ENCODE measurements around the gene SERPINF2.

Gene SERPINF2

DNA sequence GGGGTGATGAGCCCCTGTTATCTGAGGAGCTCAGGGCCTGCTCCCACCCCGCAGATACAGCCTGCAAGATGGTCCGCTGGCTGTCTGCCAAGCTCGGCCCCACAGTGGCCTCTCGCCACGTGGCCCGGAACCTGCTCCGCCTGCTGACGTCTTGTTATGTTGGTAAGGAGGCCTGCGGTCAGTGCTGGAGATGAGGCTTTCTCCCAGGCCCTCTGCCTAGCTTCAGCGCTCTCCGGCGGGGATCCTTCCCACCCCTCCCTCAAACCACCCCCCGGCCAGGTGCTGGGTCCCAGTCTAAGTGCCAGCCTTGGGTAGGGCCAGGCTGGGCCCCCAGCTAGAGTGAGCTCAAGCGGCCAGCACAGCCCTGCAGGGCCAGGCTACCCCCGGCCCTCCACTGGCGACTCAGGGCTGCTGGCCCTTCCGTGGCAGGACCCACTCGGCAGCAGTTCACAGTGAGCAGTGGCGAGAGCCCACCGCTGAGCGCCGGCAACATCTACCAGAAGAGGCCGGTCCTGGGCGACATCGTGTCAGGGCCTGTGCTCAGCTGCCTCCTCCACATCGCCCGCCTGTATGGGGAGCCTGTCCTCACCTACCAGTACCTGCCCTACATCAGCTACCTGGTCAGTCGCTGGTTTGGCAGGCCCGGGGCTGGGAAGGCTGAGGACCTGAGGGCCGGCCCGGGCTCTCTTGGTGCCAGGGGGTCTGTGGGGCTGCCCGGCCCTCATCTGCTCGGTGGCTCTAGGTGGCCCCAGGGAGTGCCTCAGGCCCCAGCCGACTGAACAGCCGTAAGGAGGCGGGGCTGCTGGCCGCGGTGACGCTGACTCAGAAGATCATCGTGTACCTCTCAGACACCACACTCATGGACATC lies 12.1 kb upstream of the SERPINF2 start:
- no peak for TF ChIP-seq TEAD4 (IDR thresholded peaks at IDR 0.05)

DNA sequence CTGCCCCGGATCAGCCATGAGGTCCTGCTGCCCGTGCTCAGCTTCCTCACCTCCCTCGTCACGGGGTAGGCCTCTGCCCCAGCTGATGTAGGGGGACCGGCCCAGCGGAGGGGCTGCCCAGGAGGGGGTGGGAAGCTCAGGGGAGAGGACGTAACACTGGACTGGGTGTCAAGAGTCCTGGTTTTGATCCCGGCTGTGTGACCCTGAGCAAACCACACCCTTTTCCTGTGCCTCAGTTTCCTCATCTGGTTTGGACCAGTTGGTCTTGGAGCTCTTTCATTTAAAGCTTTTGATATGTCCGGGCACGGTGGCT lies 11.5 kb upstream of the SERPINF2 start:
- TF ChIP-seq CREB1 (IDR thresholded peaks at IDR 0.05; ENCODE audit: low read depth) (no peak), CEBPB (IDR thresholded peaks at IDR 0.05) (no peak), EGR1 (IDR thresholded peaks at IDR 0.05) (no peak)

GRCh38 chr17:1732241-1732832 lies 10.3 kb upstream of the SERPINF2 start:
- TF ChIP-seq FOXM1 (IDR thresholded peaks at IDR 0.05; ENCODE audit: borderline replicate concordance, low read depth): no peak
- no peak for TF ChIP-seq REST (IDR thresholded peaks at IDR 0.05; ENCODE audit: low read depth)
- no peak for TF ChIP-seq TCF12 (IDR thresholded peaks at IDR 0.05; ENCODE audit: low read depth)

DNA sequence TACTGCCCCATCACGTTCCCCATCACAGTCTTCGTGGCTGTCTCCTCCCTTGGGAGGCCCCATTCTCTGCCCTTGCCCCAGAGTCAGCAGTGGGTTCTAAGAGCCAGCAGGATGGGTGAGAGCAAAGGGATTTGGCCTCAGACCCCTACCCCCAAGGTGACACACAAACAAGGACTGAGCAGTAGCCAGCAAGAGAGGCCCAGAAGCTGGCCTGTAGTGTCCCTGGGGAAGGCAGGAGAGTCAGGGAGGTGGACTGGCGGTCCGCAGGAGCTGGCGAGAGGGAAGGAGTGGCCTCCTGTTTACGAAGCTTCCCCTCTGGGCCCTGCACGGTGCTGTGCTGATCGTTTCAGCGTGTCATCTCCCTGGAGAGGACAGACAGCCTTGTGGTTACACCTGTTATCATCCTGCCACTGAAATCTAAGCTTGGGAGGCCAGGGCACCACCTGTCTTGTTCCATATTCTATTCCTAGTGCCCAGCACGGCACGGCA lies 9.8 kb upstream of the SERPINF2 start:
- no peak for TF ChIP-seq TAF1 (IDR thresholded peaks at IDR 0.05; ENCODE audit: low read depth)

GRCh38 chr17:1733759-1734158 lies 8.9 kb upstream of the SERPINF2 start:
- TF ChIP-seq FOXM1 (IDR thresholded peaks at IDR 0.05; ENCODE audit: borderline replicate concordance, low read depth) (no peak), CEBPB (IDR thresholded peaks at IDR 0.05) (no peak), TAF1 (IDR thresholded peaks at IDR 0.05; ENCODE audit: low read depth) (no peak), NFIC (IDR thresholded peaks at IDR 0.05) (no peak), CREB1 (IDR thresholded peaks at IDR 0.05; ENCODE audit: low read depth) (no peak), YY1 (IDR thresholded peaks at IDR 0.05; ENCODE audit: low read depth) (no peak), RAD21 (IDR thresholded peaks at IDR 0.05; ENCODE audit: low read depth) (no peak), TEAD4 (IDR thresholded peaks at IDR 0.05) (no peak), TCF12 (IDR thresholded peaks at IDR 0.05; ENCODE audit: low read depth) (no peak), REST (IDR thresholded peaks at IDR 0.05; ENCODE audit: low read depth) (no peak), EGR1 (IDR thresholded peaks at IDR 0.05) (no peak), USF1 (IDR thresholded peaks at IDR 0.05) (no peak), ZBTB7A (IDR thresholded peaks at IDR 0.05; ENCODE audit: low read depth) (no peak), EP300 (IDR thresholded peaks at IDR 0.05; ENCODE audit: borderline replicate concordance) (no peak)
- TF ChIP-seq, protein P1, sequence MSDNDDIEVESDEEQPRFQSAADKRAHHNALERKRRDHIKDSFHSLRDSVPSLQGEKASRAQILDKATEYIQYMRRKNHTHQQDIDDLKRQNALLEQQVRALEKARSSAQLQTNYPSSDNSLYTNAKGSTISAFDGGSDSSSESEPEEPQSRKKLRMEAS (IDR thresholded peaks at IDR 0.05): no peak

GRCh38 chr17:1735418-1735817 lies 7.3 kb upstream of the SERPINF2 start:
- TF ChIP-seq NFIC (IDR thresholded peaks at IDR 0.05) (no peak), CEBPB (IDR thresholded peaks at IDR 0.05) (no peak), TEAD4 (IDR thresholded peaks at IDR 0.05) (no peak), TAF1 (IDR thresholded peaks at IDR 0.05; ENCODE audit: low read depth) (no peak), REST (IDR thresholded peaks at IDR 0.05; ENCODE audit: low read depth) (no peak), RAD21 (IDR thresholded peaks at IDR 0.05; ENCODE audit: low read depth) (no peak), USF1 (IDR thresholded peaks at IDR 0.05) (no peak), EGR1 (IDR thresholded peaks at IDR 0.05) (no peak), TCF12 (IDR thresholded peaks at IDR 0.05; ENCODE audit: low read depth) (no peak), ZBTB7A (IDR thresholded peaks at IDR 0.05; ENCODE audit: low read depth) (no peak), CREB1 (IDR thresholded peaks at IDR 0.05; ENCODE audit: low read depth) (no peak), FOXM1 (IDR thresholded peaks at IDR 0.05; ENCODE audit: borderline replicate concordance, low read depth) (no peak), EP300 (IDR thresholded peaks at IDR 0.05; ENCODE audit: borderline replicate concordance) (no peak), YY1 (IDR thresholded peaks at IDR 0.05; ENCODE audit: low read depth) (no peak)
- TF ChIP-seq, protein P1 (IDR thresholded peaks at IDR 0.05): no peak

Data from Ishikawa (cell line).